Nephron (organoid): ENCODE results near the gene TBC1D7.
"Not testable (repeated sequence)": the region's sequence is repeated elsewhere in the genome, so short reads cannot be mapped to it uniquely, and the experiment has no call there.

Experiments
- H3K27ac Mint-ChIP-seq, 3 experiments: 2 replicates each; pipeline ENCODE4 v1.8.0; 2020; ENCODE audit warnings: mixed read lengths in 3 of 3, mild to moderate bottlenecking in 2 of 3, moderate library complexity in 1 of 3
- H3K27me3 Mint-ChIP-seq: 2 replicates; pipeline ENCODE4 v1.8.0; 2021; ENCODE audit warnings: low read depth, mild to moderate bottlenecking, moderate library complexity, mixed read lengths
- H3K36me3 Mint-ChIP-seq: 2 replicates; pipeline ENCODE4 v1.8.0; 2020; ENCODE audit warnings: low read depth, mixed read lengths
- H3K4me1 Mint-ChIP-seq: 2 replicates; pipeline ENCODE4 v1.8.0; 2020; ENCODE audit warnings: mixed read lengths
- H3K4me3 Mint-ChIP-seq, 3 experiments: 2 replicates each; pipeline ENCODE4 v1.8.0; 2020; ENCODE audit warnings: mild to moderate bottlenecking in 3 of 3, mixed read lengths in 3 of 3, moderate library complexity in 2 of 3
- H3K9me3 Mint-ChIP-seq: 2 replicates; pipeline ENCODE4 v1.8.0; 2020; ENCODE audit warnings: mixed read lengths
- TF ChIP-seq, protein P1 (sequence below), 3 experiments: fragments of 200-600 bp; sonication (generic); IDR thresholded peaks; one replicate each; pipeline ENCODE4 v1.5.0; 2021; ENCODE audit warnings: antibody characterized with exemption in 3 of 3; ENCODE audit not compliant: unreplicated experiment in 3 of 3

TBC1D7 gene

DNA sequence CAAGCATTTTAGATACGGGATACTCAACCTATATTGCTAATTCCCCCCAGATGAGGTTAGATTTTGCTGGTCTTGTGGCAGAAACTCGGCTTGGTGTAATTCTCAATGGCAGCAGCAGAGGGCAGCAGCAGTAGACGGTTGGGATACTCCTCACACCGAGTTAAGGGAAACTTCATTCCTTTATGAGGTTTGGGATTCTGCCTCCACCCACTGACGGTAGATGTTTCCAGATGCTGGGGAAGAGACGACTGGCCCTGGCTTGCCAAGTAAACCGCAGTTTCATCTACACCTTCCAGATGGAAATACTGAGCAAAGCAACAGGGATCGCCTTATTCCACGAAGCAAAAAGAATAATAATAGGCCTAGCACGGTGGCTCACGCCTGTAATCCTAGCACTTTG is 8.2 kb upstream of the TBC1D7 start:
- H3K4me1 Mint-ChIP-seq, result no peaks in the 10 kb centered on the region
- H3K36me3 Mint-ChIP-seq, result no peaks in the 10 kb centered on the region
- TF ChIP-seq, protein P1, sequence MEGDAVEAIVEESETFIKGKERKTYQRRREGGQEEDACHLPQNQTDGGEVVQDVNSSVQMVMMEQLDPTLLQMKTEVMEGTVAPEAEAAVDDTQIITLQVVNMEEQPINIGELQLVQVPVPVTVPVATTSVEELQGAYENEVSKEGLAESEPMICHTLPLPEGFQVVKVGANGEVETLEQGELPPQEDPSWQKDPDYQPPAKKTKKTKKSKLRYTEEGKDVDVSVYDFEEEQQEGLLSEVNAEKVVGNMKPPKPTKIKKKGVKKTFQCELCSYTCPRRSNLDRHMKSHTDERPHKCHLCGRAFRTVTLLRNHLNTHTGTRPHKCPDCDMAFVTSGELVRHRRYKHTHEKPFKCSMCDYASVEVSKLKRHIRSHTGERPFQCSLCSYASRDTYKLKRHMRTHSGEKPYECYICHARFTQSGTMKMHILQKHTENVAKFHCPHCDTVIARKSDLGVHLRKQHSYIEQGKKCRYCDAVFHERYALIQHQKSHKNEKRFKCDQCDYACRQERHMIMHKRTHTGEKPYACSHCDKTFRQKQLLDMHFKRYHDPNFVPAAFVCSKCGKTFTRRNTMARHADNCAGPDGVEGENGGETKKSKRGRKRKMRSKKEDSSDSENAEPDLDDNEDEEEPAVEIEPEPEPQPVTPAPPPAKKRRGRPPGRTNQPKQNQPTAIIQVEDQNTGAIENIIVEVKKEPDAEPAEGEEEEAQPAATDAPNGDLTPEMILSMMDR (IDR thresholded peaks at IDR 0.05; ENCODE audit: unreplicated experiment in 3 of 3), result peak; percentile 89 to 96 (median 93)
- H3K9me3 Mint-ChIP-seq, result peaks cover 9% of the 10 kb centered on the region
- H3K4me3 Mint-ChIP-seq, result no peak overlapping the region
- H3K27me3 Mint-ChIP-seq, result peaks cover 3% of the 10 kb centered on the region
- peak overlapping the region in 1 of 3 experiments; percentile 12 for H3K27ac Mint-ChIP-seq

DNA sequence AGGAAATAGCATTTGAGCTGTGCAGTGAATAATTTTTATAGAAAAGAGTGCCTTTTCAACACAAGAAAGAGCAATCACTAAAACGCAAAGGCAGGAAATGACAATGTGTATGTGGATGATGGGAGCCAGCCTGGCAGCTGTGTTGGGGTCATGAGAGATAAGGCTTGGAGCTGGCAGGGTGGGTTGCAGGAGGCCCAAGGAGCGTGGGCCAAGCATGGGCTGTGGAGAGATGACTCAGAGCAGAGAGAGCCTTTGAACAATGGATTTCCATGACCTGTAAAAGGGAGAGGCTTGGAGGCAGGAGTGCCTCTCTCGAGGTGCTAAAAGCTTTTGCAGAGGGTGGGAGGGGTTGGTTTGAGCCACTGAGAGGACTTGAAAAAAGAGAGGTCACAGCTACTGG is 6.6 kb upstream of the TBC1D7 start:
- Mint-ChIP-seq H3K9me3 (no peaks in the 10 kb centered on the region), H3K36me3 (no peaks in the 10 kb centered on the region), H3K27ac (peak overlapping the region in 1 of 3 experiments; percentile 6), H3K4me1 (no peaks in the 10 kb centered on the region), H3K27me3 (peaks cover 3% of the 10 kb centered on the region), H3K4me3 (no peak overlapping the region)
- TF ChIP-seq, protein P1 (IDR thresholded peaks at IDR 0.05; ENCODE audit: unreplicated experiment in 3 of 3), result no peak

DNA sequence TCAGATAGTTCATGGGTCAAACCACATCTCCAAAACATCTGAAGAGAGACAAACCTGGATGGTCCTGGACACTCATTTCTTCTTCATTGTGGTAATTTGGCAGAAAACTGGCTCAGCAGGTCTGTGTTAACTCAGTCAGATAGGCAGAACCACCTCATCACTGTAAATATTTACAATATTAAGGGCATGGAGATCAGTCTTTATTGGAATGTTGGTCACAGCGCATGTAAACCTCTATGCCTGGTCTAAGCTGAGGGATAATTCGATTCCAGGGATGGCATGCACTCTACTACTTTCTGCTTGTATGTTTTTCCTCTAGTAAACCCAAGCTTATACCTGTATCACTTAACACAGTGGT is 4.0 kb upstream of the TBC1D7 start:
- Mint-ChIP-seq H3K27ac (no peak overlapping the region), H3K27me3 (peaks cover 3% of the 10 kb centered on the region), H3K4me3 (no peak overlapping the region), H3K9me3 (no peaks in the 10 kb centered on the region), H3K36me3 (no peaks in the 10 kb centered on the region), H3K4me1 (peaks cover 11% of the 10 kb centered on the region)
- TF ChIP-seq, protein P1 (IDR thresholded peaks at IDR 0.05; ENCODE audit: unreplicated experiment in 3 of 3), result no peak

DNA sequence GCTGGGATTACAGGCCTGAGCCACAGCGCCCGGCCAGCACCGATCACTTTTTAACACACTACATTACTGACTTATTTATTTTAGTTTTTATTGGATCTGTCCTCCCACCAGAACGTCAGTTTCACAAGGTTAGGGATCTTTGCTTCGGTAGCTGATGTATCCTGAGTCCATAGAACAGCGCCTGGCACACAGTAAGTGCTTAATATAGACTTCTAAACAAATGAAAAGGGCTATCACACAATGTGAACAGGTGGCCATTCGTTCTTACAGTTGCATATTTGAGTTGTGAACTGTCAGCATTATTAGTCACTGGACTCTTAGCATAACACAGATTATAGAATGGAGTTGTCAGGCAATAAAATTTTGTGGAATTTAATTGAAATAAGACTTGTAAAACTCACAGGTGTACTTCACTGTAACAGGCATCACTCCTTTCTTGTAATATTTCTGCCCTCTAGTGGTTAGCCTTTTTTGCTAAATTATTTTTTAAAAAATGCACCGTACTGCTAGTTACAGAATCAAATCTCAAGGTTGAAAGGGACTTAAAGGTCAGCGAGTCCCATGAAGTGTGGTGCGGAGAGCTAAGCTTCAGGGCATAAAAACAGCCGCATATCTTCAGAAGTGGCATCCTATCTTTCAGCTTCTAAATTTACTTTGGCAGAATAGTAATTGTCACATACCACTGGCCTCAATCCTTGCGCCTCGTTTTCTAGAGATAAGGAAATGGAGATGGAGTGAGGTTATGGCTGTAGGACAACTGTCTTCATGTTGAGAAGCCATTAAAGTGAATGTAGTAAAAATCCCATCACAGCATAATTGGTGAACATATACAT is 3.4 kb upstream of the TBC1D7 start:
- H3K4me1 Mint-ChIP-seq, result peaks cover 16% of the 10 kb centered on the region
- peak overlapping the region in 1 of 3 experiments; percentile 69 for H3K27ac Mint-ChIP-seq
- H3K36me3 Mint-ChIP-seq, result no peaks in the 10 kb centered on the region
- H3K9me3 Mint-ChIP-seq, result no peaks in the 10 kb centered on the region
- TF ChIP-seq, protein P1 (IDR thresholded peaks at IDR 0.05; ENCODE audit: unreplicated experiment in 3 of 3), result peak; percentile 57 to 72 (median 72)
- peak overlapping the region; percentile 41 to 74 (median 61) for H3K4me3 Mint-ChIP-seq
- H3K27me3 Mint-ChIP-seq, result peaks cover 3% of the 10 kb centered on the region

DNA sequence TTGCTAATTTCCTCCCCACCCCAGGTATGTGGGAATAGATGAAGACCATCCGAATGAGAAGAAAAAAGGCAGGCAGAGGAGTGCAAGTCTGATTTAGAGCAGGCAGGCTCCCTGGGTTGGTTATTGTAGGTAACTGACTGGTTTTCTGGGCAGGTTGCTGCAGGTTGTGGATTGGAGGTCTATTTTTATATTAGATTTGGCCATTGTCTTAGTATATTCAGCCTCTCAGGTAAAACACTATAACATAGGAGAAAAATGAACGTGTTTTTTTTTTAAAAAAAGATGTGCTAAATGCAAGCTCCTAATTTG is 492 bp upstream of the TBC1D7 start:
- H3K27me3 Mint-ChIP-seq, result no peaks in the 10 kb centered on the region
- TF ChIP-seq, protein P1 (IDR thresholded peaks at IDR 0.05; ENCODE audit: unreplicated experiment in 3 of 3), result no peak
- peaks cover 20% of the 10 kb centered on the region for H3K36me3 Mint-ChIP-seq
- H3K27ac Mint-ChIP-seq, result peak overlapping the region; percentile 92 to 98 (median 95)
- H3K4me1 Mint-ChIP-seq, result peaks cover 24% of the 10 kb centered on the region
- H3K4me3 Mint-ChIP-seq, result peak overlapping the region; percentile 93 to 98 (median 94)
- H3K9me3 Mint-ChIP-seq, result no peaks in the 10 kb centered on the region

DNA sequence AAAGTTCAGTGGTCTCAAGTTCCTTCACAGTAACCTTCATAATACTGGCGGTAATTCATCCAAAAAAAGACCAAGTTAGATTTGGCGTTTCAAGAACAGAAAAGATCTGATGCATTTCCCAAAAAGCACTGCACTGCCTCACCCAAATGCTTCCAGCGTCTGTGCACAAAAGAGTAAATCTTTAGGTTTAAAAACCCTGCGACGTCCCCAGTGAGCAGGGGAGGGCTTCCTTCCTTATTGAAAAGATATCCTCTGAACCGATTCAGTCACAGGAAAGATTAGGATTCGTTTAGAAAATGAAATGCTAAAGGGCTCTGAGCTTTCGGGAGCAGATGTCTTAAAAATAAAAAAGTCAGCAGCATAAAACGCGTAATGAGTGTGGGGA is 654 bp downstream of the TBC1D7 start:
- Mint-ChIP-seq H3K4me1 (peaks cover 28% of the 10 kb centered on the region), H3K4me3 (peak overlapping the region; percentile 93 to 98 (median 94)), H3K9me3 (no peaks in the 10 kb centered on the region), H3K36me3 (peaks cover 28% of the 10 kb centered on the region), H3K27ac (peak overlapping the region; percentile 92 to 98 (median 95)), H3K27me3 (no peaks in the 10 kb centered on the region)
- TF ChIP-seq, protein P1 (IDR thresholded peaks at IDR 0.05; ENCODE audit: unreplicated experiment in 3 of 3), result peak in 1 of 3 experiments; percentile 28

DNA sequence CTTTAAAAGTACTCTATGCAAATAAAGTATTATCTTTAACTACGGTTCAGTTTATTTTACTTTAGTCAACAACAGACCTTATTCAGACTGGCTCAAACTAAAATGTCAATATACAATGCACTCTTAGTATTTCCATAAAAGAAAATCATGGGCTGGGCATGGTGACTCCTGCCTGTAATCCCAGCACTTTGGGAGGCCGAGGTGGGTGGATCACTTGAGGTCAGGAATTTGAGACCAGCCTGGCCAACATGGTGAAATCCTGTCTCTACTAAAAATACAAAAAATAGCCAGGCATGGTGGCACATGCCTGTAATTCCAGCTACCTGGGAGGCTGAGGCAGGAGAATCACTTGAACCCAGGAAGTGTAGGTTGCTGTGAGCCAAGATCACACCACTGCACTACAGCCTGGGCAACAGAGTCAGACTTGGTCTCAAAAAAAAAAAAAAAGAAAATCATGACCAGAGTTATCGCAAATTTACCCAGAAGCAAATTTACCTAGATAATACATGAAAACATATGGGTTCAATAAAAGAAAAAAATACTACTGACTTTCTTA is 2.2 kb downstream of the TBC1D7 start:
- Mint-ChIP-seq H3K36me3 (peaks cover 40% of the 10 kb centered on the region), H3K4me1 (peaks cover 28% of the 10 kb centered on the region)
- not testable (repeated sequence) for H3K27me3 Mint-ChIP-seq

More for the DNA sequence above, 2.2 kb downstream of the TBC1D7 start:
- H3K9me3 Mint-ChIP-seq, result not testable (repeated sequence)
- Mint-ChIP-seq H3K27ac (peak overlapping the region; percentile 54 to 98 (median 92)), H3K4me3 (peak overlapping the region; percentile 93 to 98 (median 94))
